Posterior vena cava (tissue), 2 donors: ENCODE results near the gene BCO1. TPM values are rescaled to one million over a fixed set of nuclear protein-coding genes. Genes with fewer than 3 reads are reported as not detected.
"Not testable (repeated sequence)": the region's sequence is repeated elsewhere in the genome, so short reads cannot be mapped to it uniquely, and the experiment has no call there.

Source experiments
- DNase-seq: peaks from one replicate; pipeline ENCODE4 v3.0.0-alpha.2; 2020; ENCODE audit warnings: low spot score
- intact Hi-C, 2 donors: fragments of 100-400 bp; cut with DNase I; formaldehyde crosslinking; loops; one replicate each; pipeline versions ENCODE4 v1.14.1 to v1.14.2; 2022 to 2023
- long read RNA-seq, 2 donors: library from polyadenylated mRNA; unstranded; transcript quantifications; one replicate each; pipeline ENCODE4 v2.0.0, GENCODE V29; 2020 to 2021
- total RNA-seq, 2 donors: library from RNA; stranded (reverse); fragmentation: NEBNext Ultra II Directional; extraction: Animal tissue kit (Norgen Biotek cat#: 25700); gene quantifications; one replicate each; pipeline ENCODE4 v1.2.1, GENCODE V29; 2021
- donor health status: DM: yes; HTN: yes; CAD: no.
- donor health status: DM: yes; HTN: yes; CAD: no.

Gene BCO1, protein sequence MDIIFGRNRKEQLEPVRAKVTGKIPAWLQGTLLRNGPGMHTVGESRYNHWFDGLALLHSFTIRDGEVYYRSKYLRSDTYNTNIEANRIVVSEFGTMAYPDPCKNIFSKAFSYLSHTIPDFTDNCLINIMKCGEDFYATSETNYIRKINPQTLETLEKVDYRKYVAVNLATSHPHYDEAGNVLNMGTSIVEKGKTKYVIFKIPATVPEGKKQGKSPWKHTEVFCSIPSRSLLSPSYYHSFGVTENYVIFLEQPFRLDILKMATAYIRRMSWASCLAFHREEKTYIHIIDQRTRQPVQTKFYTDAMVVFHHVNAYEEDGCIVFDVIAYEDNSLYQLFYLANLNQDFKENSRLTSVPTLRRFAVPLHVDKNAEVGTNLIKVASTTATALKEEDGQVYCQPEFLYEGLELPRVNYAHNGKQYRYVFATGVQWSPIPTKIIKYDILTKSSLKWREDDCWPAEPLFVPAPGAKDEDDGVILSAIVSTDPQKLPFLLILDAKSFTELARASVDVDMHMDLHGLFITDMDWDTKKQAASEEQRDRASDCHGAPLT
- not detected for total RNA-seq
- long read RNA-seq, donor 1: 0 reads
- long read RNA-seq, donor 2: 0 reads

DNA sequence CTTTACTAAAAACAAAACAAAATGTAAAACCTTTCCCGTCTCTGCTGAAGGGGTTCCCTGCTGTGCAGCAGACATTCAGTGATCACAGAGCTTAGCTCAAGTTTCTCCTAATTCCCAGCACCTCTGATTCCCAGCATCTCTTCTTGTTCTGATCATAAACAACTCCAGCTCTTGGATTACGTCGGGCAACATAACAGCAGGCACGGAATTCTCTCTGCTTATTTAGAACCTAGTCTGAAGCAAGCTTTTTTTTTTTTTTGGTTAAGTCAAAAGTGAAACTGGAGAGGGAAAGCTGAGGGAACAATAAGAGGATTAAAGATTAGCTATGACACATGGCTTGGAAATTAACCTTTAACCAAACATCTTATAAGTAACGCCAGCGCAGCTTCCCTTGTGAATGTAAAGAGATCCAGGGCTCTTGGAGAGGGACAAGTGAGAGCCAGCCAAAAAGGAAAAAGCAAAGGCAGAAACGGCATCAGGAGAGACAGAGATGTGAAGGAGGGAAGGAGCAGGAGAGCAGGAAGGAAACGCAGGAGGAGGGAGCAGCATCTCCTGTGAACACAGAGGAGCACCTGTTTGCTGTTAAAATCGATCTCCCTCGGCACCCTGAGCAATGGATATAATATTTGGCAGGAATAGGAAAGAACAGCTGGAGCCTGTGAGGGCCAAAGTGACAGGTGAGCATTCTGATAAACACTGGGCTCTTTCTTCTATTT, at the start of gene BCO1:
TSS of gene BCO1 (plus strand) at position 394 of the 716 bp plus-strand sequence. CDS start at position 614, 220 bp downstream.
- intact Hi-C loops: no loop called here

DNA sequence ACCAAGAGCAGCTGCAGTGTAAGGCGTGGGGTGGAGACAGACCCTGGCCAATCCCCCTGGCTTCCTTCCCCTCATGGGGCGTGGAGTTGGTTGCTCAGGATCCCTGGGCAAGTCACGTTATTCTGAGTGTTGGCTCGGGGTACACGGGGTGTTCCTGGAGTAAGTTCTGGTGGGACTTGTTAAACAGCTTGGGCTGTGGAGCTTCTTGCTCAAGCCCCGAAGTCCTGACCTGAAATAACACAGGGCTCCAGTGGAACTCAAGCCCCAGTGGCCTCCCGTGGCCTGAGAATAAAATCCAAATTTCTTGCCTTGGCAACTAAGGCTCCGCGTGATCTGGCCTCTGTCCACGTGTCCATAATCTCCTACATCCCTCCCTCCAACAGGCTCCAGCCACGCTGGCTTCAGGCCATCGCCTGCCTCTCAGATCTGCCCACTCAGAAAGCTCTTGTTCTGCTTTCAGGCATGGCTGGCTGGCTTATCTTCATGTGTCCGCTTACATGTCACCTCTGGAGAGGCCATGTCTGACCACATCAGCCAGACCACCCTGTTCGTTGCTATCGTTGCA, 49.3 kb upstream of the BCO1 start:
- peak; percentile 94 for DNase-seq
- intact Hi-C loops: no loop called here

More for the DNA sequence above, at the start of gene BCO1:
- DNase-seq: no peak

DNA sequence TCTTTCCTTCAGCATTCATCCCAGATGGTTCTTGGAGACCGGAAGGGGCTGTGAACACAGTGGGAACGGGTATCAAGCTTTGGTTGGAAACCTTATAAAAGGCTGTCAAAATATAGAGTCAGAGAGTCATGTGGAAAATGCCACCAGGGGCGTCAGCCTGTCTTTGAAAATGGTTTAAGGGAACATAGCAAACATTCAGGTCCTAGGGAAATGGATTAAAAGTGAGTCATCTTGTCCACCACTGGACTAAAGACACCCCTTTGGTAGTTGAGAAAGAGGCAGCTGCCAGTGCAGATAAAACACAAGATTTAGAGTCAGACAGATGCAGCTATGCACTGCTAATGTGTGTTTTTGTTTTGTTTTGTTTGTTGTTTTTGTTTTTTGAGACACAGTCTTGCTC, 47.8 kb upstream of the BCO1 start:
- DNase-seq: no peak
- intact Hi-C loops: no loop called here

DNA sequence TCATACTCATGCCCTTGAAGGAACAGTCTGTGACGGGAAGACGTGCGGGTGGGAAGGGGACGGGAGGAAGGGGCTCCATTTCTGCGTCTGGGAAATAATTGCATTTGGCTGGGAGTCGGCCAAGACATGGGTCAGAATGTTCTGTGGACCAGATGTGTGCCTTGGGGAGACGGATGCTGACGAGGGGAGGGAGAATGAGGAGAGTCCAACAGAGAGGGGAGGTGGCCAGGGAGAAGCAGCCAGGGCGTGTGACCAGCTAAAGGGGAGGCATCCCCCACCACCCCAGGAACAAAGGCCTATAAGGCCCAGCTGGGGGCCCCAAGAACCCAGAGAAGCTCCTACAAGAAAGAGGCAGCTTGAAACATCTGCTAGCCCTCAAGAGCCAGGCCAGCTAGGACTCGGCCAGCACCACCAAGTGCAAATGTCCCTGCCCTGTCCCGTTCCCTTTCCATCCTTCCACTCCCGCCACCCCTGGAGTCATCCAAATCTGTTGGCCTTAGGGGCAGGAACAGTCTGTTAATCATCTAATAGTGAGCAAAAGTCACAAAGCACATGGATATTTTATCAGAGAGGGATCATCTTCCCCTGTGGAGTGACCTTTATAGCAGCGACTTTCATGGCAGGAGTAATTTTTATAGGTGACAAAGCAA, 42.5 kb upstream of the BCO1 start:
- intact Hi-C loops: no loop called here
- DNase-seq: no peak

DNA sequence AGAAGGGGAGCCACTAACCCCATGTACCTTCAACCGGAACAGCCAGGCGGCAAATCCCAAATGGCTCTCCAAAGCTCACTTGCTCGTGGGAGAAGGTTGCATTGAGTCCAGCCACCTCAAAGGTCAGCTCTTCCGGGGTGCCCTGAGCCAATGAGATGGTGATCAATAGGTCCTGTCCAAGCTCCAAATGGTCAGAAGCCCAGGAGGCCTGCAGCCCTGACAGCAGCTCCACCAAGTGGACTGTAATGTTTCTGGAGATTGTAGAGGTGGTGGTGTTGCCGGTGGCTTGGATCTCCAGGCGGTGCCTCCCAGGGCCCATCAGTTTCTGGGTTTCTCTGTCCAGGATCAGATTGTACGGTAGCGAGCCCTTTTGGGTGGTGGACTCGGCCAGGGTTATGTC, 39.9 kb upstream of the BCO1 start:
- no peak for DNase-seq
- intact Hi-C loops: no loop called here

DNA sequence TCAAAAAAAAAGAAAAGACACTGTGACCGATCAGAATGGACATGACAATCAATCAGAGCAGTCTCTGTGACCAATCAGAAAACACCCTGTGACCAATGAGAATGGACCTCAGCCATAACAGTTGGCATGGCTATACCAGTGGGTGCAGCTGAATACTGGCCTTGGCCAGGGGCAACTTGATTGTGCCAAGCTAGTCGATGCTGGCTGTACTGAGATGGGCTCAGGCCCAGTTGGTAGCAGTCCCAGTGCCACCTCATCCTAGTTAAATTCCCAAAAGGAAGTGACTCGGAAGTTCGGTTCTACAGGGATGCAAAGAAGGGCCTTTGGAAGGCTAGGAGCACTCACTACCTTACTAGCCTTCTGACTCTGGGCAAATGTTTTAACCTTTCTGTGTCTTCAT, 37.2 kb upstream of the BCO1 start:
- intact Hi-C loops: loop anchor here in 1 of 2 donors (10.0 kb wide), 1 partner anchor 534 kb away; no protein-coding TSS in a partner anchor
- DNase-seq: no peak

DNA sequence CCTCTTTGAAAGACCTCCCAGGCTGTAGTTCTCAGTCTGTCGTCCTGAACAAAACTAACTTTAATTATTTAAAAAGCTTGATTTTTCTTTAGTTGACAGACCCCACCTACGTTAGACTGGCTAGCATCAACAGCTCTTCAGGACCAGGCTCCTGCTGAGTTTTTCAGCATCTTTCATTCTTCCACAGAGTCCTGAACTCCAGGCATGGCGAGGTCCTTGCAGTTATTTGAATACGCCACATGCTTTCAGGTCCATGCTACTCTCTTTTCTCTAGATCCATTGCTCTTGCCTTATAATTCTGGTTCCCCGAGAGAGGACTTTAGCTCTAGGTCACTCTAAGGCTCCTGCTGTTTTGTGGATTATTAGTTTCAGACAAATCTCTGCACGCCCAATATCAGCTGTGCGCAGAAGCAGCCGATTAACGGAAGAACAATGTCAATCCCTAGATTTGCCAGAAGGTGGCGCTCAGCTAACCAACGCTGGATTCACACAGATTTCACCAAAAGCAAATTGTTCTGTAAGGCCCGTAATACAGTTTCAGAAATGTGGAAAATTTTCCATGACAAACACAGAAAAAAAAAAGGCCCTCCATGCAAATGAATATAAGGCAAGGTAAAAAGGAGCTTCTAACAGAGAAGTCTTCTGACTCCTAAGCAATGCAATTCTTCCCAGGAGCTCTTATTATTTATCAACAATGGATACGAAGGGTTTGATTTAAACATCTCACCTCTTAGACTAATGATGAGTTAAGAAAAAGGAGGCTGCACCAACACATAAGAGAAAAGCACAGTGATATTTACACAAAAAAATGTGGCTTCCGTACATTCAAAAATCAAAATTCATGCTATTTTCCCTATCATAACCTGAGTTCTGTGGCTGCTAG, 33.5 kb upstream of the BCO1 start:
- no peak for DNase-seq
- intact Hi-C loops: loop anchor here in 1 of 2 donors (10.0 kb wide), 1 partner anchor 530 kb away; no protein-coding TSS in a partner anchor

DNA sequence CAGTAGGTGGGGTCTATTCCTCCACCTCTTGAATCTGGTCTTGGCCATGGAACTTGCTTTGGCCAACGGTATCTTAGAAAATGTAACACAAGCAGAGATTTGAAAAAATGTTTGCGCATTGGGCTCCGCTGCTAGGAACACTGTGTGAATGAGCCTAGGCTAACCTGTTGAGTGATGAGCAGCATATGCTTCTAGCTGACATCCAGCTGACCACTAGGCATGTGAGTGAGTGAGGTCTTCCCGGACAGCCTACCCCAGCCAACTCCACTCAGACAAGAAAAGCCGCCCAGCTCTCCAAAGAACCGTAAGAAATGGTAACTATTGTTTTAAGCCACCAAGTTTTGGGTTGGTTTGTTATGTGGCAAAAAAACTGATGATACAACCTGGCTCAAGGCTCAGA, 31.4 kb upstream of the BCO1 start:
- intact Hi-C loops: loop anchor here in 1 of 2 donors (10.0 kb wide), 1 partner anchor 528 kb away; no protein-coding TSS in a partner anchor
- no peak for DNase-seq

DNA sequence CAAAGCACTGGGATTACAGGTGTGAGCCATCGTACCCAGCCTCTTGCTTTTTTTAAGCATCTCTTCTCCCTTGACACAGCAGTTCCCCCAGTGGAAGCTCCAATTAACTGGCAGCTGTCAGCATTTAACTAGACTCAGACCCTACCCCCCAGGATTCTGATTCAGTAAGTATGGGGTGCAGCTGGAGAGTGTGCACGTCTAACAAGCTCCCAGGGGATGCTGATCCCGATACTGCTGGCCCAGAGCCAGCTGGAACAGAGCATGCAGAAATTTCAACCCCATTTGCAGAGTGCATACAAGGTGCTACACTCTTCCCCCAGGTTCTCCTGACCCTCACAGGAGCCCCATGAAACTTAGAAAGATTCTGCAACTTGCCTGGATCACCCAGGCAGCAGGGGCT, 27.7 kb upstream of the BCO1 start:
- no peak for DNase-seq
- intact Hi-C loops: no loop called here

DNA sequence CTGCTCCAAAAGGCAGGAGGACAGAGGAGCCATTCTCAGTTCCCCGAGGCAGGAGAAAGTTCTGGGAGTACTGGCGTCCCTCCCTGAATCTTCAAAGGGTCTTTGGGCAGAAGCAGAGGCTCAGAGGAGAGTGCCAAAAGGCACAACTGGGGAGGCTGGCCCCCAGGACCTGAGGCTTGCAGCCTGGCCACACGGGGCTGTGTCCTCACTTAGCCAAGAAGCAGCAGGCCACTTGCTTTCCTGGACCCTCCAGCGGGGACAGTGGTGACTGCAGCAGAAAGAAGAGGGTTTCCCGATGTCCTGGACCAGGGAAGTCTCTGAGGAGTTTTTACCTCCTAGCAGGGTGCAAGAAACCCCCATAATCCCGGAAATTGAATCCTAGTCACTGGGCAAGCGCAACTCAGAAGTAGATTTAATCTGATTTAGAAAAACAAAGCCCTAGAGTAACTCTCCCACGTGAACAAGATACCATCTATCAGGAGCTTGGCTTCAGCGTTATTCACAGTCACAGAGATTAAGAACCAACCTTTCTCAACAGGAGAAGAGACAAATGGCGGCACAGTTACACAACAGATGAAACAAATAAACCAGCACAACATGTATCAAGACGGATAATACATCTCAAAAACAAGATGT, 25.5 kb upstream of the BCO1 start:
- DNase-seq: no peak
- intact Hi-C loops: no loop called here

DNA sequence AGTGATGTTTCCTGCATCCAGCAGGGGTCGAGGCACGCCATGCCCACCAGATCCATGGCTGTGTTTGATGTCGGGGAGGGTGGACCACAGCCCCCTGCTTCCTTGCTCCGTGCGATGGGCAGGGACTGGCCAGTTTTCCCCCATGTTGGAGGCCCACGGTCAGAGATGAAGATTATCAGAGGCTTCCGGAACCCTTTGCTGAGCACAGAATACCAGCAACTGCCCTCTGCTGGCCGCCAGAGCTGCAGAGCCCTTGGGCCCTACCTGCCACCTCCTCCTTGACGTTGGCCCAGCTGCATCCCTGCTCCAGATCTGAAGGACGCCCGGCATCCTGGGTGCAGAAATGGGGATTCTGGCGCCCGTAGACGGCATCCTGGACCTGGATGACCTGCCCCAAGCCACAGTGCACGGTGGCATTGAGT, 23.7 kb upstream of the BCO1 start:
- intact Hi-C loops: no loop called here
- no peak for DNase-seq

DNA sequence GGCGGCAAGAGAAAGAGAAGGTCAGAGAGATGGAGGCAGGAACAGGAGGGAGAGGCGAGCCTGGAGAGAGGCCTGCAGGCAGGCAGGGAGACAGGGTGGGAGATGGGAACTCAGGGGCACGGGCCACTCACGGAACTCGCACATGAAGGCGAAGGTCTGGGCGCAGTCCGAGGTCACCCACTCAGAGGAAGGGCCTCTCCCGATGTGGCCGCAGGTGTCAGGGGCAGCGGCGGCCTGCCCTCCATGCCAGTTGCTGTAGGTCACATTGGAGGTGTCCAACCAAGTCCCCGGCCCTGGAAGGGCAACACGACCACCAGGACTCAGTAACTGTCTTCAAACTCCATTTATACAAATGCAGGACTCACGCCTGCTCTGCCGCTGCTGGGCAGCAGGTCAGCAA, 22.4 kb upstream of the BCO1 start:
- DNase-seq: no peak
- intact Hi-C loops: no loop called here

DNA sequence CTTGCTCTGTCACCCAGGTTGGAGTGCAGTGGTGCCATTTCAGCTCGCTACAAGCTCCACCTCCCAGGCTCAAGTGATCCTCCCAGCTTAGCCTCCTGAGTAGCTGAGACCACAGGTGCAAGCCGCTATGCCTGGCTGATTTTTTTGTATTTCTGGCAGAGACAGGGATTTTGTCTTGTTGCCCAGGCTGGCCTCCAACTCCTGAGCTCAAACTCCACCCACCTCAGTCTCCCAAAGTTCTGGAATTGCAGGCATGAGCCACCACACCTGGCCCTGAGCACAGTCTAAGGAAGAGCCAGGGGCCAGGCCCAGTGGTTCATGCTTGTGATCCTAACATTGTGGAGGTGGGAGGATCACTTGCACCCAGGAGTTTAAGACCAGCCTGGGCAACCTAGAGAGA, 21.8 kb upstream of the BCO1 start:
- no peak for DNase-seq
- intact Hi-C loops: no loop called here

DNA sequence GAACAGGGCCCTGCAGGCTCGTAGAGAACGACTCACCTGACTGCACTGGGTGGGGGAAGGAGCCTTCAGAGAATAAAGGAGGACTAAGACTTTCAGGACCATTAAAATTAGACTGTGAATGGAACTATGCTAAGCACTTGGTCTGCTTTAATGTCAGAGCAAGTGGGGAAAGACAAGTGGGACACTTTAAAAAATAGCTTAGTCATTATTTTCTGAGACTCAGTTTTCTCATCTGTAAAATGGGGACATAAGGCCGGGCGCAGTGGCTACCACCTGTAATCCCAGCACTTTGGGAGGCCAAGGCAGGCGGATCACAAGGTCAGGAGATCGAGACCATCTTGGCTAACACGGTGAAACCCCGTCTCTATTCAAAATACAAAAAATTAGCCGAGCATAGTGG, 19.3 kb upstream of the BCO1 start:
- intact Hi-C loops: no loop called here
- no peak for DNase-seq

DNA sequence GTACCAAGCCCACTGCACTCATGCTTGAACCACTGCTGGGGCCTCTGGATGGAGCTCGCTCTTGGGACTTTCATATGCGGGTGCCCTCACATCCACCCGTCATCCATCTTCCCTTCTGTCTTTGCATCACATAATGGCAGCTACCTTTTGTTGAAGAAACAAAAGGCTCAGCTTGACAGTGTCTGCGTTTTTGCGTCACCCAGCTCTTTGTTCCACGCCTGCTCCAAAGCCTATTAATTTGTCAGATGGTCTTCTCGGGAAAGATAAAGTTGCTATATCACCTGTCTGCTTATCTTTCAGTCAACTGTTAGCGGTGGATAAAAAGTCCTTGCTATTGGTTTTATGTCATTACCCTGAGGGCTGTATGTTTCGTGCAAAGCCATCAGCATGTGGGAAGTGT, 18.1 kb upstream of the BCO1 start:
- DNase-seq: no peak
- intact Hi-C loops: no loop called here

DNA sequence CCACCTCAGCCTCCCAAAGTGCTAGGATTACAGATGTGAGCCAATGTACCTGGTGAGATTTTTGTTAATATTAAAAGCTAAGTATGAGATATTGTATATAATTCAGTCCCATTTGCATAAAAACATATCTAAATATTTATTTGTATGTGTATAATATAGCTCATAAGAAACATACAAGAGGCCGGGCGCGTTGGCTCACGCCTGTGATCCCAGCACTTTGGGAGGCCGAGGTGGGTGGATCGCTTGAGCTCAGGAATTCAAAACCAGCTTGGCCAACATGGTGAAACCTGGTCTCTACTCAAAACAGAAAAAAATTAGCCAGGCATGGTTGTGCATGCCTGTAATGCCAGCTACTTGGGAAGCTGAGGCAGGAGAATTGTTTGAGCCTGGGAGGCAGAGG, 16.8 kb upstream of the BCO1 start:
- intact Hi-C loops: no loop called here
- DNase-seq: no peak

DNA sequence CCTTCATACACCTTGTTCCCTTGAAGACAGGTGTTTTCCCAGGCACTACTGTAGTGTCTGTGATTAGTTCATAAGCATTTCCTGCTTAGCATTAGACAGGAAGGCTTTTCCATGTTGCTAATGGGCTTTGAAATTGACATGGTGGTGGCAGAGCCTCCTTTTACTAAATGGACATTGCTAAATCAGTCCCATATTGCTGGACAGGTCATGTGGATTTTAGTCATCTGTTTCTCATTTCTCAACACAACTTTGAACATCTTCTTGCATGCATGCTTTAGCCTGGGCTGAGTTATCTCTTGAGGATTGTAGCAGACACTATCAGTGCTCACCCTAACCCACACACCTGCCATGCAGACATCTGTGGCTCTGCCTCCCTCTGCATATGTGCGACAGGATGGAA, 13.7 kb upstream of the BCO1 start:
- intact Hi-C loops: no loop called here
- no peak for DNase-seq

DNA sequence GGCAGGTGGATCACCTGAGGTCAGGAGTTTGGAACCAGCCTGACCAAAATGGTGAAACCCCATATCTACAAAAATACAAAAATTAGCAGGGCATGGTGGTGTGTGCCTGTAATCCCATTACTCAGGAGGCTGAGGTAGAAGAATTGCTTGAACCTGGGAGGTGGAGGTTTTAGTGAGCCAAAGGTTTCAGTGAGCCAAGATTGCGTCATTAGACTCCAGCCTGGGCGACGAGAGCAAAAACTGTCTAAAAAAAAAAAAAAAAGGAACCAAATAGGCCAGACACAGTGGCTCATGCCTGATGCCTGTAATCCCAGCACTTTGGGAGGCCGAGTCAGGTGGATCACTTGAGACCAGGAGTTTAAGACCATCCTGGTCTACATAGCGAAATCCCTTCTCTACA, 12.8 kb upstream of the BCO1 start:
- DNase-seq, intact Hi-C loops: not testable (repeated sequence)
